Activated CD8-positive, alpha-beta T cell treated with anti-CD3 and anti-CD28 coated beads for 36 hours (primary cell): Measurements from ENCODE around the gene CCDC40. TPM values are rescaled to one million over a fixed set of nuclear protein-coding genes. Genes with fewer than 3 reads are reported as not detected.

Experiments used
- ATAC-seq: fragments of 200-7000 bp; cut with Tn5 transposase; one replicate; pipeline ENCODE4 v1.10.0; 2021; ENCODE audit warnings: mild to moderate bottlenecking, moderate library complexity
- CTCF ChIA-PET: fragments of 350-600 bp; sonication (Branson Sonifier 250); formaldehyde crosslinking; loops from one replicate; lab custom pipeline; 2021; ENCODE audit warnings: antibody characterized with exemption; lab: Charles Lee
- POLR2A ChIA-PET: fragments of 350-600 bp; sonication (Branson Sonifier 250); formaldehyde crosslinking; loops from one replicate; lab custom pipeline; 2021; ENCODE audit warnings: antibody characterized with exemption; lab: Charles Lee
- DNase-seq: peaks from one replicate; pipeline ENCODE4 v3.0.0-alpha.2; 2020
- H3K27ac Mint-ChIP-seq: one replicate; pipeline ENCODE4 v1.8.0; 2021; ENCODE audit warnings: mild to moderate bottlenecking, mixed read lengths
- H3K27me3 Mint-ChIP-seq: one replicate; pipeline ENCODE4 v1.8.0; 2021; ENCODE audit warnings: mixed read lengths
- H3K36me3 Mint-ChIP-seq: one replicate; pipeline ENCODE4 v1.8.0; 2021; ENCODE audit warnings: low read depth, mixed read lengths
- H3K4me1 Mint-ChIP-seq: one replicate; pipeline ENCODE4 v1.8.0; 2021; ENCODE audit warnings: low read depth, mixed read lengths
- H3K4me3 Mint-ChIP-seq: one replicate; pipeline ENCODE4 v1.8.0; 2021; ENCODE audit warnings: mild to moderate bottlenecking, moderate library complexity, mixed read lengths
- H3K9me3 Mint-ChIP-seq: one replicate; pipeline ENCODE4 v1.8.0; 2021; ENCODE audit warnings: mixed read lengths
- intact Hi-C: fragments of 100-400 bp; cut with micrococcal nuclease; formaldehyde crosslinking; loops from one replicate; pipeline ENCODE4 v1.10.0; 2022
- microRNA-seq: library from miRNA; unstranded; fragments of <30 nt; microRNA quantifications from one replicate; pipeline ENCODE4 v1.2.0, GENCODE V29; 2022; ENCODE audit warnings: borderline microRNAs expressed, borderline replicate concordance
- total RNA-seq, 2 experiments: library from RNA; stranded (reverse); gene quantifications; one replicate each; pipeline ENCODE4 v1.2.3, GENCODE V29; 2021
- TF ChIP-seq, protein P1 (sequence below): fragments of 200-600 bp; IDR thresholded peaks from one replicate; pipeline ENCODE4 v1.8.0; 2022; ENCODE audit warnings: antibody characterized with exemption, mild to moderate bottlenecking

Gene CCDC40
- total RNA-seq, 2 experiments from 2014 or later = 0.54 to 0.79 TPM

DNA sequence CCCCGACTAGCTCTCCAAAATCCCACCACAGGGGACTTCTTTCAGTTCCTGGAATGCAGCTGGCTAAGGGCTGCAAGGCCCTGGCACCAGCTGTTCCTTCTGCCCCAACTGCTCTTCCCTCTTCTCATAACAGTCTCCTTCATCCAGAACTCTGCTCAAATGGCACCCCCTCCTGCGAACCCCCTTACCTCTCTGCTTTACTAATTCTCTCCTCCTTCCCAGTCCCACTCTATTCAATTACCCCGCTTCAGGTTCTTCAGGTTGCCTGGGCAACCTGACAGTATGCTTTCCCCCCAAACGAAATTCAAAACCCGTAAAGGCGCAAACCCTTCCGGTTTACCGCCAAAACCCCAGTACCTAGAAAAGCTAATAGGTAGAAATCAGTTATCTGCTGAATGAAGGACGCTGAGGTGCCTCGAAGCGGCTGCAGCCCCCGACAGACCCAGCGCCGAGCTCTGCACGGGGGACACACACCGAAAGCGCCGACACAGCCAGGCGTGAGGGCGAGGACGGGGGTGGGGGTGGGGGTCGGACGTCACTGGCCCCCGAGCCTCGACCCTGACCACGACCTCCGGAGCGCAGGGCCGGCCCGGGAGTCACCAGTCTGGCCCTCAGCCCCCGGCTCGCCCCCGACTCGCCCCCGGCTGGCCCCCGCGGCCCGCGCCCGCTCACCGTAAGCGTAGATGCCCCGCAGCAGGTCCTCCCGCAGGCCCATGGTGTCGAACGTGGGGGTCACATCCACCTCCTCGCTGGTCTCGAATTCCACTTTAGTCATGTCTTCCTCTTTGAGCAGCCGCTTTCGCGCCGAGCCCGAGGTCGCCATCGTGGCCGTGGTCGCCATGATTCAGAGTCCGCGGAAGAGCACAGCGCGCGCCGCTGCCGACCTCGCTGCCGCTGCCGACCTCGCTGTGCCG lies 109.9 kb downstream of the CCDC40 start:
- ATAC-seq = no peak
- TF ChIP-seq, protein P1, sequence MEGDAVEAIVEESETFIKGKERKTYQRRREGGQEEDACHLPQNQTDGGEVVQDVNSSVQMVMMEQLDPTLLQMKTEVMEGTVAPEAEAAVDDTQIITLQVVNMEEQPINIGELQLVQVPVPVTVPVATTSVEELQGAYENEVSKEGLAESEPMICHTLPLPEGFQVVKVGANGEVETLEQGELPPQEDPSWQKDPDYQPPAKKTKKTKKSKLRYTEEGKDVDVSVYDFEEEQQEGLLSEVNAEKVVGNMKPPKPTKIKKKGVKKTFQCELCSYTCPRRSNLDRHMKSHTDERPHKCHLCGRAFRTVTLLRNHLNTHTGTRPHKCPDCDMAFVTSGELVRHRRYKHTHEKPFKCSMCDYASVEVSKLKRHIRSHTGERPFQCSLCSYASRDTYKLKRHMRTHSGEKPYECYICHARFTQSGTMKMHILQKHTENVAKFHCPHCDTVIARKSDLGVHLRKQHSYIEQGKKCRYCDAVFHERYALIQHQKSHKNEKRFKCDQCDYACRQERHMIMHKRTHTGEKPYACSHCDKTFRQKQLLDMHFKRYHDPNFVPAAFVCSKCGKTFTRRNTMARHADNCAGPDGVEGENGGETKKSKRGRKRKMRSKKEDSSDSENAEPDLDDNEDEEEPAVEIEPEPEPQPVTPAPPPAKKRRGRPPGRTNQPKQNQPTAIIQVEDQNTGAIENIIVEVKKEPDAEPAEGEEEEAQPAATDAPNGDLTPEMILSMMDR = no peak
- intact Hi-C loops = no loop called here
- CTCF ChIA-PET = interaction anchor here (0.8 to 5.4 kb wide), 4 partner anchors 45 to 141 kb away, joined by 3 to 26 read pairs (median 12); partner anchors contain the start of gene GAA
- no peaks in the 10 kb centered on the region for H3K27me3 Mint-ChIP-seq
- peaks cover 33% of the 10 kb centered on the region for H3K4me1 Mint-ChIP-seq
- POLR2A ChIA-PET = interaction anchor here (0.9 to 2.5 kb wide), 18 partner anchors 11 to 308 kb away, joined by 3 to 22 read pairs (median 4); partner anchors contain the start of gene GAA
- peak overlapping the region; percentile 94 for H3K27ac Mint-ChIP-seq
- peak; percentile 39 for DNase-seq
- no peaks in the 10 kb centered on the region for H3K9me3 Mint-ChIP-seq
- H3K4me3 Mint-ChIP-seq = peak overlapping the region; percentile 84
- H3K36me3 Mint-ChIP-seq = peaks cover 43% of the 10 kb centered on the region

DNA sequence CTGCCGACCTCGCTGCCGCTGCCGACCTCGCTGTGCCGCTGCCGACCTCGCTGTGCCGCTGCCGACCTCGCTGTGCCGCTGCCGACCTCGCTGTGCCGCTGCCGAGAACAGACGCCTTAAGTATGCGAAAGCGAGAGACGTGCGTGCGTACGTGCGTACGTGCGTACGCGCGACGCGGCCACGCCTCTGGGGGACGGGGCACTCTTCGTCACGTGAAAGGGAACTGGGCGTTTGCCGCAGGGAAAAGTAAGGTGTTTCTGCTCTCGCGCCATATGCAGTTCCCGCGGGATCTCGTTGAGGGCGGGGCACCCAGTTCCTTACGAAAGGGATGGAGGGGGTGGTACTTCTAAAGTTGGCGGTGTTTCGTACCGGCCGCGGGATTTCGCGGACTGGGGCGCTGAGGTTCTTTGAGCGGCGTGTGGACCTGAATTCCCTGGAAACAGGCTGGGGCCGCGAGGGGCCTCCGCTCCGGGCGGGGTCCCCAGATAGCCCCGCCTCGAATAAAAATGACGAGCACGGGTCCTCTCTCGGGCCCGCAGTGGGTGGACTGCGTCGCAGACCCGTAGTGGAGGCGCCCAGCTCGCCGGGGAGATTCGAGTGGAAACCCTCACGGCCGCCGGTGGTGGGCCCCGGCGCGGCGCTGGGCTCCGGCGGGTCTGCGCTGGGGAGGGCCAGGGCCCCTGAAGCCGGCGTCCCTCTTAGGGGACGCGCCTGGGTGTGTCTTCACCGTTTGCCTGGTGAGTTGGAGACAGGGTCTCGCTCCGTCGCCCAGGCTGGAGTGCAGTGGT lies 110.8 kb downstream of the CCDC40 start, which contains the start of gene EIF4A3:
EIF4A3 (minus strand) TSS at position 94 of the 788 bp plus-strand sequence. CDS start 167 bp downstream, outside the sequence.
- intact Hi-C loops = no loop called here
- H3K4me1 Mint-ChIP-seq = peaks cover 36% of the 10 kb centered on the region
- H3K27ac Mint-ChIP-seq = peak within 1 kb of the TSS; percentile 94
- CTCF ChIA-PET = interaction anchor here (1.4 to 2.4 kb wide), 3 partner anchors 46 to 139 kb away, joined by 3 to 14 read pairs (median 5); partner anchors contain the start of gene GAA
- peaks cover 4% of the 10 kb centered on the region for H3K9me3 Mint-ChIP-seq
- peaks cover 35% of the 10 kb centered on the region for H3K36me3 Mint-ChIP-seq
- peak; percentile 93 for ATAC-seq
- TF ChIP-seq, protein P1 = no peak
- peak within 1 kb of the TSS; percentile 84 for H3K4me3 Mint-ChIP-seq
- POLR2A ChIA-PET = interaction anchor here (0.6 to 2.3 kb wide), 13 partner anchors 11 to 483 kb away, joined by 3 to 22 read pairs (median 4); partner anchors contain the start of genes CBX8 and GAA
- peak; percentile 99 for DNase-seq
- H3K27me3 Mint-ChIP-seq = no peaks in the 10 kb centered on the region

Small RNA genes within 50 kb of the gene (microRNA-seq; reads per million reads assigned to microRNA genes)
- not detected for gene MIR1268B

Other genes with a start within 250 kb of the CCDC40 start
- 1 to 10 TPM; 7.0 to 9.4 TPM for gene CBX8, start 239.6 kb upstream of the CCDC40 start, total RNA-seq
- gene CBX4, start 197.2 kb upstream of the CCDC40 start, total RNA-seq = 10 to 100 TPM; 23.9 to 28.0 TPM
- 10 to 100 TPM in 1 of 2 experiments, 1 to 10 TPM in 1; 9.6 to 12.0 TPM for gene TBC1D16, start 770 bp upstream of the CCDC40 start, total RNA-seq
- 10 to 100 TPM; 42.6 to 46.2 TPM for gene GAA, start 64.9 kb downstream of the CCDC40 start, total RNA-seq
- gene EIF4A3, start 110.5 kb downstream of the CCDC40 start, total RNA-seq = 100 to 1,000 TPM; 178 to 183 TPM
- under 1 TPM; 0.11 to 0.50 TPM for gene CARD14, start 133.4 kb downstream of the CCDC40 start, total RNA-seq
- 1 to 10 TPM; 7.8 to 8.3 TPM for gene SGSH, start 183.7 kb downstream of the CCDC40 start, total RNA-seq
- gene SLC26A11, start 183.8 kb downstream of the CCDC40 start, total RNA-seq = 1 to 10 TPM; 1.6 to 1.7 TPM
- 100 to 1,000 TPM; 131 to 142 TPM for gene RNF213, start 224.2 kb downstream of the CCDC40 start, total RNA-seq